WI38 (cell line): ENCODE measurements around the gene LXN.

Source experiments
- H3K4me3 ChIP-seq: 2 replicates; pipeline ENCODE4 v1.5.1; 2011; ENCODE audit warnings: low read depth, mild to moderate bottlenecking, control low read depth, low read length
- CTCF ChIP-seq: IDR thresholded peaks from 2 replicates; pipeline ENCODE4 v1.5.1; 2012; ENCODE audit warnings: low read depth, mild to moderate bottlenecking, control low read depth, low read length

Gene LXN

GRCh38 chr3:158685159-158685558 lies 12.7 kb upstream of the LXN start:
- no peak overlapping the region for H3K4me3 ChIP-seq
- TF ChIP-seq CTCF: no peak

- no peak overlapping the region for H3K4me3 ChIP-seq
- no peak for TF ChIP-seq CTCF
These were observed 10.9 kb upstream of the LXN start for GRCh38 chr3:158683230-158683962.

- H3K4me3 ChIP-seq: no peak overlapping the region
- TF ChIP-seq CTCF: no peak
These were observed 8.4 kb upstream of the LXN start for GRCh38 chr3:158680861-158681260.

GRCh38 chr3:158679547-158680000 lies 7.1 kb upstream of the LXN start:
- TF ChIP-seq CTCF: no peak
- H3K4me3 ChIP-seq: no peak overlapping the region

GRCh38 chr3:158678687-158679086 lies 6.2 kb upstream of the LXN start:
- TF ChIP-seq CTCF: no peak
- no peak overlapping the region for H3K4me3 ChIP-seq

- peak overlapping the region; percentile 68 for H3K4me3 ChIP-seq
- TF ChIP-seq CTCF: no peak
These were observed 630 bp downstream of the LXN start for GRCh38 chr3:158671821-158672214.

- H3K4me3 ChIP-seq: no peak overlapping the region
- TF ChIP-seq CTCF: no peak
These were observed 3.9 kb downstream of the LXN start for GRCh38 chr3:158668506-158668905.
